Stomach (tissue), 4 donors: Measurements from ENCODE around the gene TNNI3.

Experiments used
- EP300 ChIP-seq: sonication (generic); formaldehyde crosslinking; IDR thresholded peaks from one replicate; pipeline ENCODE4 v1.6.1; 2017; ENCODE audit warnings: antibody characterized with exemption
- POLR2A ChIP-seq, 4 donors: fragments of 450-650 bp; IDR thresholded peaks; one replicate each; pipeline ENCODE4 v1.6.1; 2016; ENCODE audit warnings: antibody characterized with exemption in 4 of 4, control low read depth in 2 of 4, mild to moderate bottlenecking in 1 of 4, moderate library complexity in 1 of 4
- POLR2AphosphoS5 ChIP-seq, 3 donors: sonication (generic); formaldehyde crosslinking; IDR thresholded peaks; one replicate each; pipeline ENCODE4 v1.6.1; 2016; ENCODE audit warnings: antibody characterized with exemption in 3 of 3
- TF ChIP-seq, protein P1 (sequence below), 7 experiments: fragments of 450-650 bp in 4 of 7; fragments of 200-600 bp in 3 of 7; sonication (generic) in 3 of 7; IDR thresholded peaks; one replicate each; pipeline ENCODE4 v1.5.1; 2016 to 2019; ENCODE audit warnings: antibody characterized with exemption in 7 of 7, control low read depth in 2 of 7, mild to moderate bottlenecking in 1 of 7

DNA sequence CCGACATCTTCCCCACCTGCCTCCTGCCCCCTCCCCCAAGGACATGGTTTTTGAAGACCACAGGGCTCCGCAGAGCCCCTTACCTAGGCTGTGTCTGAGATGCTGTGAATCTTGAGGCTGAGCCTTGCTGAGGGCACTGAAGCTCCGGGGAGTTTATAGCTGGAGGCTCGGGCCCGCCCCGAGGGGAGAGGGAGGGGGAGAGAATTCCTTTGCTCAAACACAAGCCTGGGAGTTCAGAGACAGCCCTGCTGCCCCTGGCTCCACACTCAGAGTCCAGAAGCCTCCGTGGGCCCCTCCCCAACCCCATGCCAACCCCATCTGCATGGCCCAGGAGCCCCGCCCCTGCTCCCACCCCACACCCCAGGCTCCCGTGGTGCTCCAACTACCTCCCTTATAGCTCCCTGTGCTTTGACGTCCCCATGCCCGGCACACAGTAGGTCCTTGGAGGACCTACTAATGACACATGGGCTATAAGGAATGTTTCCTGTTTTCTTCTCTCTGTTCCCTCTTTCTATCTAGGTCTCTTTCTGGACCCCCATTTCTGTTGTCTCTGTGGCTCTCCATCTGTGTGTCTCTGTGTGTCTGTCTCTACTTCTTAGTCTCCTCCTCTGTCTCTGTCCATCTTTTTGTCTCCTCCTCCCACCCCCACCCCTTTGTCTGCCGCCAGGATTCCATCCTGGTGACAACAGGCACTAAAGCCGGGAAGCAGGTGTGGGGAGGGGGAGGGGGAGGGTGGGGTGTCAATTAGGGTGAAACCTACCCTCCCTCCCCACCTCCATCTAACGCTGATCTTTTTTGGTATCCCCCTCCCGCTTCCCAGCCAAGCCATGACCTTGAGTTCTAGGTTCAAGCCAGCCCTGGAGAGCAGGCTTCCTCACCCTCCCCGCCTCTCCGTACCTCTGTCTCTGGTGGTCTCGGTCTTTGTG is 8.2 kb downstream of the TNNI3 start, which contains the start of gene TNNT1:
- TF ChIP-seq EP300 (no peak), POLR2AphosphoS5 (IDR thresholded peaks at IDR 0.05) (no peak), POLR2A (IDR thresholded peaks at IDR 0.05) (no peak)
- TF ChIP-seq, protein P1, sequence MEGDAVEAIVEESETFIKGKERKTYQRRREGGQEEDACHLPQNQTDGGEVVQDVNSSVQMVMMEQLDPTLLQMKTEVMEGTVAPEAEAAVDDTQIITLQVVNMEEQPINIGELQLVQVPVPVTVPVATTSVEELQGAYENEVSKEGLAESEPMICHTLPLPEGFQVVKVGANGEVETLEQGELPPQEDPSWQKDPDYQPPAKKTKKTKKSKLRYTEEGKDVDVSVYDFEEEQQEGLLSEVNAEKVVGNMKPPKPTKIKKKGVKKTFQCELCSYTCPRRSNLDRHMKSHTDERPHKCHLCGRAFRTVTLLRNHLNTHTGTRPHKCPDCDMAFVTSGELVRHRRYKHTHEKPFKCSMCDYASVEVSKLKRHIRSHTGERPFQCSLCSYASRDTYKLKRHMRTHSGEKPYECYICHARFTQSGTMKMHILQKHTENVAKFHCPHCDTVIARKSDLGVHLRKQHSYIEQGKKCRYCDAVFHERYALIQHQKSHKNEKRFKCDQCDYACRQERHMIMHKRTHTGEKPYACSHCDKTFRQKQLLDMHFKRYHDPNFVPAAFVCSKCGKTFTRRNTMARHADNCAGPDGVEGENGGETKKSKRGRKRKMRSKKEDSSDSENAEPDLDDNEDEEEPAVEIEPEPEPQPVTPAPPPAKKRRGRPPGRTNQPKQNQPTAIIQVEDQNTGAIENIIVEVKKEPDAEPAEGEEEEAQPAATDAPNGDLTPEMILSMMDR (IDR thresholded peaks at IDR 0.05): no peak
